HG02840 (cell line): ENCODE data around the gene VGLL4.

Source experiments
- ATAC-seq: cut with Tn5 transposase; IDR thresholded peaks from one replicate; pipeline ENCODE4 v1.9.1; 2021; ENCODE audit warnings: mild to moderate bottlenecking, moderate library complexity, moderate number of reproducible peaks; ENCODE audit not compliant: unreplicated experiment, low FRiP score

VGLL4 gene

GRCh38 chr3:11555881-11556633 lies 87.7 kb downstream of the VGLL4 start:
- ATAC-seq = no peak

- no peak for ATAC-seq
Measured at GRCh38 chr3:11555211-11555782, 88.4 kb downstream of the VGLL4 start.

GRCh38 chr3:11554666-11555065 lies 89.0 kb downstream of the VGLL4 start:
- ATAC-seq = no peak

DNA sequence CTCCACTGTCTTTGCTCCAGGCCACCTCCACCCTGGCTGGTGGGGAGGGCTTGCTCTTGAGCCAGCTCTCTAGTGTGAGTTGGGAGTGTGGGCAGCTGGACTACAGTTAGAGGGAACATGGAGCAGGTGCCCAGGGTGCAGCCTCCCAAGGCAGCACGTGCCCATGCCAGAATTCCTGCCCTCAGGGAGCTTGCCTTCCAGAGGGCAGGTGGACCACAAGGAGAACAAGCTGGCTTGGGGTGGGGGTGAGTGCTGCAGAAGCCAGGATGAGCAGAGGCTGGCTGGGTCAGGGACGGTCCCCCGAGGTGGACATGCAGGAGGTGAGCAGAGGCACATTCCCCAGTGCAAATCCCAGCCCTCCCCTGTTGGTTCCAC lies 89.5 kb downstream of the VGLL4 start:
- ATAC-seq = no peak

GRCh38 chr3:11553436-11554235 lies 90.1 kb downstream of the VGLL4 start:
- no peak for ATAC-seq

DNA sequence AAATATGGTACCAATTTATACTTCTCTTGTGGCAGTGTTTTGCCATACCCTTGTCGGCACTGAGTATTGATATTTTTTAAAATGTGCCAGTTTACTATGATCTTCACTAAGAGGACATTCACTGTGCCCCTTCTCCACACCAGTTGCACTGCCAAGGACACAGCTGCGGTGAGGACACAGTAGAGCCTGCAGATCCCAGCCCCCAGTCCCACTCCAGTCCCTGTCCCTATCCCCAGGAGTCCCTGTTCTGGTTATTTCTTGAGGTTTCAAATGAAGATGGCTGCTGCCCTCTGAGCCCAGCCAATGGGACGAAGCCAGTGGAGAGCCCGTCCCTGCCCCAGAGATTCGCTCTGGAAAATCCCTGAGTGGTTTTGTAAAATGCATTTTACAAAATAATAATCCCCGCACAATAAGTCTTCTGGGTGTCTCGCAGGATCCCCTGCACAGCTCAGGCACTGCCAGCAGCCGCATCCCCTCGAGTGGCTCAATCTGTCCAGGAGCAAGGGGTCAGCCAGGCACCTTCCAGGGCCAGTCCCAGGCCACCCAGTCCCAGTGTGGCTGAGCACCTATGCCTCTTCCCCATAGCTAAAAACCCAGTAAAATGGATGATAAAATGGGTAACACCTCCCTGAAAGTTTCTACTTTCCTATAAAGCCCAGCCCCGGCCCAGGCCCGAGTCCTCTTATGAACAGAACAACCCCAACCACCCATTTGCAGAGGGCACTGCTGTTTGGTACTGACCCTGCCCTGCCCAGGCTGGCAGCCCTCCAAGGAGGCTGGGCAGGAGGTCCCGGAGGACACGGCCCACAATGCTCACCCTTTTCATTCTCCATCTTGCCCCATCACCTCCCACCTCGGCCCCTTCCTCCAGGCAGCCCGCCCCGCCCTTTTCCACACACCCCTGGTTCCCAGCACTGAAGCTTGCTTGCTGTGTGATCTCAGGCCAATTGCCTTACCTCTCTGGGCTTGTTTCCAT lies 91.1 kb downstream of the VGLL4 start:
- no peak for ATAC-seq

GRCh38 chr3:11551036-11551435 lies 92.7 kb downstream of the VGLL4 start:
- no peak for ATAC-seq

- no peak for ATAC-seq
Measured at GRCh38 chr3:11549580-11550140, 94.1 kb downstream of the VGLL4 start.

DNA sequence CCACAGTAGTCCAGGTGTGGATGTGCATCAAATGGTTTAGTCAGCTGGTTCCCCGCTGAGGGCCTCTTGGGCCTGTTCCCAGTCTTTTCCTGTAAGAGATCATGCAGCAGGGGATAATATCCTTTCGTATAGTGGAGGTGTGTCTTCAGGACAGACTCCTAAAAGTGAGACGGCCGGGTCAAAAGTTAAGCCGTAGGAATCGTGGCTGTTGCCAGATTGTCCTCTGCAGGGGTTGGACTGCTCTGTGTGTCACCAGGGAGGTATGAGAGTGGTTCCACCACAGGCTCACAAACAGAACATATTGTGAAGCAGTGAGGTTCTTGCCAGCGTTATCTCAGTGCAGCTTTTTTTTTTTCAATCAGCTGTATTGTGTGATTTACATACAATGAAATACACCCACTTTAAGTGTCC lies 95.0 kb downstream of the VGLL4 start:
- ATAC-seq = no peak

GRCh38 chr3:11547498-11547897 lies 96.2 kb downstream of the VGLL4 start:
- no peak for ATAC-seq

- no peak for ATAC-seq
Measured at GRCh38 chr3:11546657-11547302, 96.9 kb downstream of the VGLL4 start.

DNA sequence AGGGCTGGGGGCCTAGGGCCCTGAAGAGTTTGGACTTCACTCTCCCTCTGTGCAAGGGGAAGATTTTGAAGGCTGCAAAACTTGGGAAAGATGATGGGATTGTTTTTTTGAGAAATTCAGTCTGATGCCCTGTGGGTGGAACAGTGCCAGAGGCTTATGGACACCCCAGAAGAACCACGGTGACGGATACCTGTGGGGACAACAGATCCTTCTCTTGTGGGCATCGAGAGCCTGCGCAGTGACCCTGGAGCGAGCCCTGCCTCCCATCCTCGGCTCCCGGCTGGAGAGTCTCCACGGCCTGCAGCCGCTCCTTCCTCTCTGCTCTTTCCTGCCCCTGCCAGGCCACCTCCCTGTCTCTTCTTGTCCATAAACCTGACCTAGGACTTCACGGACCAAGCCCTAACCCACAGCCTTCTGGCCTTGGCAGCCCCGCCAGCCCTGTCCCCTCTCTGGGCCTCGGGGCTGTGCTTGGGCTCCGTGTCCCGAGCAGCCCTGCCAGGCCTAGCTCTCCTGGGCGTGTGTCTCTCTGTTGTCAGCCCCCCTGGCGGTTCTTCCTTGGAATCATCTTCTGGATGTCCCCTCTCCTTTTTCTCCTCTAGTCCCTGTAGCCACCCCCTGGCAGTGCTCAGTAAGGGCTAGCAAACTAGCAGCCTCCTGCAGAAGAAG lies 98.4 kb downstream of the VGLL4 start:
- no peak for ATAC-seq

DNA sequence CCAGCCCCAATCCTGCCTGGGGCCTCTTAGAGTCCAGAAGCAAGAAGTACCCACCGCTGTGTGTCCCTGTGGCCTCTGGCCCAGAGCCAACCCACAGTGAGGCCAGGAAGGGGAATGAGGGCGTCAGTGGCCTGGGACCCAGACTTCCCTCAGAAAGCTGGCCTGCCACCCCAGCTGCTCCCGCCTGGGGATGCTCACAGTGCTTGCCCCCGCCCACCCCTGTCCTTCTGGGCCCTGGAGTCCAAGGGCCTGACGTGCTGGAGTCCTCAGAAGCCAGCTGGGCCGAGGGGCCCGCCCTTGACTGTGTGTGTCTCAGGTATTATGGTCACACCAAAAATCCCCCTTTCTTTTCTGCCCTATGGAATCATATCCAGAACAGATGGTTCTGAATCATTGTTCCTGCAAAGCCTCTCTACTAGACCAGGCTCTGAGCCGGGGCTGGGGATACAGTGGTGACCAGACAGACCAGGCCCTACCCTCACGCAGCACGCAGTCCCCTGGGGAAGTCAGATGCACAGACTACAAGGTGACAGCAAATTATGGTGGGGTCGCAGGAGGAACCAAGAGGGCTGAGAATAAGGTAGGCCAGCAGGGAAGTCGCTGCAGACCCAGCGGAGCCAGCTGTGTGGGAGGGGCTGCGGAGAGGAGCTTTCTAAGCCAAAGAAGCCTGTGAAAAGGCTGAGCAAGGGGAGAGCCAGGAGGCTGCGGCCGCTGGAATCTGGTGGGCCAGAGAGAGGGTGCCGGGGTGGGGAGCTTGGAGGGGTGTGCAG lies 99.1 kb downstream of the VGLL4 start:
- ATAC-seq = no peak

GRCh38 chr3:11543948-11544387 lies 99.7 kb downstream of the VGLL4 start:
- no peak for ATAC-seq

DNA sequence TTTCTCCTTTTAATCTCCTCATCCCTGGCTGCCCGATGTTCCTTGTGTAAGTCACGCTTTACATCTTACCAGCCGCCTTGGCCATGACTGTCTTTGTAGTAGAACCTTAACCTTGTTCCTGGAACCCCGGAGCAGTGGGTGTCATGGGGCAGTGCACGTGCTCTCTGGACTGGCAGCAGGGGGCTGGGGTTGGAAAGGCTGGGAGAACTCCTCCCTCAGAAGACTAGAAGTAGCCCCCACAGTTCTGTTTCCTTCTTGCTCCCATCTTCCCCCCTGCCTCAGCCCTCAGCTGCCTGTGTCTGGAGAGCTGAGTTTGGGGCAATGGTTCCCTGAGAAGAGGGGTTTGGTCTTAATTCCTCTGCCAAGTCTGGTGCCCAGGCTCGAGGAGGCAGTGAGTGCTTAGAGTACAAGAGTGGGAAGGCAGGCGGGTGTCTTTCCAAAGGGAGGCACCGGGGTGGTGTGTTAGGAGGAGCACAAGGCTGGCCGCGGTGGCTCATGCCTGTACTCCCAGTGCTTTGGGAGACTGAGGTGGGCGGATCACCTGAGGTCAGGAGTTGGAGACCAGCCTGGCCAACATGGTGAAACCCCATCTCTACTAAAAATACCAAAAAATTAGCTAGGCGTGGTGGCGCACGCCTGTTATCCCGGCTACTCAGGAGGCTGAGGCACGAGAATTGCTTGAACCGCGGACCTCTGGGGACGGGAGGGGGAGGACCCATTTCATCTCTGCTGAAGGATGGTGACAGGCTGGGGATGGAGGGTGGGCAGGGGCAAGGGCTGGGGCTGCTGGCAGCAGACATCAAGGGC lies 100.4 kb downstream of the VGLL4 start:
- ATAC-seq = no peak

GRCh38 chr3:11542551-11542950 lies 101.2 kb downstream of the VGLL4 start:
- no peak for ATAC-seq
